DOHH2 (cell line): ENCODE results near the gene DUOX1.

Experiments
- H3F3A ChIP-seq: fragments of 200-600 bp; sonication (generic), shearing (Covaris generic); 2 replicates; pipeline ENCODE4 v1.6.0; 2016; ENCODE audit warnings: antibody characterized with exemption, mild to moderate bottlenecking; ENCODE audit not compliant: control insufficient read depth, insufficient read depth
- H3K27ac ChIP-seq: fragments of 200-600 bp; sonication (generic); 2 replicates; pipeline ENCODE4 v1.5.1; 2014; ENCODE audit warnings: low read depth, mild to moderate bottlenecking, low read length, moderate library complexity
- H3K27me3 ChIP-seq: fragments of 200-600 bp; sonication (generic); 2 replicates; pipeline ENCODE4 v1.6.1; 2014; ENCODE audit warnings: mild to moderate bottlenecking, low read length, mixed read lengths; ENCODE audit not compliant: control insufficient read depth
- H3K36me3 ChIP-seq: fragments of 200-600 bp; sonication (generic); 2 replicates; pipeline ENCODE4 v1.6.1; 2014; ENCODE audit warnings: mild to moderate bottlenecking, low read length, moderate library complexity, mixed read lengths; ENCODE audit not compliant: control insufficient read depth
- H3K4me1 ChIP-seq: fragments of 200-600 bp; sonication (generic); 2 replicates; pipeline ENCODE4 v1.6.1; 2014; ENCODE audit warnings: mild to moderate bottlenecking, low read length, mixed read lengths; ENCODE audit not compliant: control insufficient read depth
- H3K4me2 ChIP-seq: fragments of 200-600 bp; sonication (generic); 2 replicates; pipeline ENCODE4 v1.6.0; 2014; ENCODE audit warnings: mild to moderate bottlenecking, low read length, moderate library complexity
- H3K4me3 ChIP-seq: fragments of 200-600 bp; sonication (generic); 2 replicates; pipeline ENCODE4 v1.5.1; 2014; ENCODE audit warnings: mild to moderate bottlenecking, low read length, mixed read lengths
- H3K79me2 ChIP-seq: fragments of 200-600 bp; sonication (generic); 2 replicates; pipeline ENCODE4 v1.6.1; 2014; ENCODE audit warnings: mild to moderate bottlenecking, low read length, mixed read lengths; ENCODE audit not compliant: control insufficient read depth
- H3K9me2 ChIP-seq: fragments of 200-600 bp; sonication (generic); replicated peaks from 2 replicates; pipeline ENCODE4 v1.6.1; 2014; ENCODE audit warnings: mild to moderate bottlenecking, low read length, mixed read lengths; ENCODE audit not compliant: control insufficient read depth
- H3K9me3 ChIP-seq: fragments of 200-600 bp; sonication (generic); 2 replicates; pipeline ENCODE4 v1.6.1; 2014; ENCODE audit warnings: antibody characterized with exemption, low read length, mixed read lengths; ENCODE audit not compliant: control insufficient read depth, insufficient read depth
- H4K20me1 ChIP-seq: fragments of 200-600 bp; sonication (generic); 2 replicates; pipeline ENCODE4 v1.6.0; 2014; ENCODE audit warnings: low read depth, mild to moderate bottlenecking, antibody characterized with exemption, low read length, moderate library complexity; ENCODE audit not compliant: control insufficient read depth, insufficient read depth
- EZH2phosphoT487 ChIP-seq: fragments of 200-600 bp; sonication (generic); IDR thresholded peaks from 2 replicates; pipeline ENCODE4 v1.6.1; 2017; ENCODE audit warnings: borderline replicate concordance, mild to moderate bottlenecking, antibody characterized with exemption, low read length, moderate library complexity, mixed read lengths
- TF ChIP-seq, protein P1 (sequence below): fragments of 200-600 bp; sonication (generic); IDR thresholded peaks from one replicate; pipeline ENCODE4 v1.5.1; 2014; ENCODE audit warnings: antibody characterized with exemption, mild to moderate bottlenecking, low read depth, low read length; ENCODE audit not compliant: poor library complexity, severe bottlenecking

The DUOX1 gene

DNA sequence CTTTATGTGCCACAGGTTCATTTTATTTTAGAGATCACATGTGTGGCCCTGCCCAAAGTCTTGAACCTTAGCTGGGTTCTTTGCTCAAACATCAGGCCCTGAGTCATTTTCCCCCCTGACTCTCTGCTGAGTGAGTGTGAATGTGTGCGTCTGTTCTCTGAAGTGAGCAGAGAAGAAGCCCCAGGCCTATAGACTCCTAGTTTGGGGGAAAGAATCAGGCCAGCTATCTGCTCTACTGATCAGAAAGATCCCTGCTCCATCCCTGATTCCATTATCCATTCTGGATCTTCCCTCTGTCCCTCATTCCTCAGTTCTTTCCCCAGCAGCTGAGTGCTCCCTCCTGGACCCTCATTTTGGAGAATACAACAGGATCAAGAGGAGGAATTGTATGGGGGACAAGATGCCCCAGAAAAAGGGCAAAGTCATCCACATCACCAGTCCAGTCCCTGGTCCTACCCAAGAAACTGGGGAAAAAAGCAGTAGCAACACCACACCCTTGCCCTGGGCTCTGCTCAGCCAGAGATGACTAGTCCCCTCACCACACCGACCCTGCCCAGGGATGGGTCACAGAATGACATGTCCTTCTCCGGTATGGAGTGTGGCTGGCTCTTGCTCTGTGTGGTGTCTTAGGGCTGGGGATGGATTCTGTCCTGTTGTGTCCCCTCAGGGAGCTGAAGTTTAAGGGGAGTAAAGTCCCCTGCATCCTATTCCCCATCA, 3.2 kb downstream of the DUOX1 start:
- Histone ChIP-seq H3F3A (no peaks in the 10 kb centered on the region), H3K9me3 (no peaks in the 10 kb centered on the region), H3K4me2 (no peak overlapping the region), H3K79me2 (no peaks in the 10 kb centered on the region), H3K4me3 (no peak overlapping the region), H3K27ac (no peak overlapping the region), H3K9me2 (no peaks in the 10 kb centered on the region), H3K4me1 (no peaks in the 10 kb centered on the region), H4K20me1 (no peaks in the 10 kb centered on the region), H3K36me3 (no peaks in the 10 kb centered on the region), H3K27me3 (peaks cover 5% of the 10 kb centered on the region)
- TF ChIP-seq, protein P1, sequence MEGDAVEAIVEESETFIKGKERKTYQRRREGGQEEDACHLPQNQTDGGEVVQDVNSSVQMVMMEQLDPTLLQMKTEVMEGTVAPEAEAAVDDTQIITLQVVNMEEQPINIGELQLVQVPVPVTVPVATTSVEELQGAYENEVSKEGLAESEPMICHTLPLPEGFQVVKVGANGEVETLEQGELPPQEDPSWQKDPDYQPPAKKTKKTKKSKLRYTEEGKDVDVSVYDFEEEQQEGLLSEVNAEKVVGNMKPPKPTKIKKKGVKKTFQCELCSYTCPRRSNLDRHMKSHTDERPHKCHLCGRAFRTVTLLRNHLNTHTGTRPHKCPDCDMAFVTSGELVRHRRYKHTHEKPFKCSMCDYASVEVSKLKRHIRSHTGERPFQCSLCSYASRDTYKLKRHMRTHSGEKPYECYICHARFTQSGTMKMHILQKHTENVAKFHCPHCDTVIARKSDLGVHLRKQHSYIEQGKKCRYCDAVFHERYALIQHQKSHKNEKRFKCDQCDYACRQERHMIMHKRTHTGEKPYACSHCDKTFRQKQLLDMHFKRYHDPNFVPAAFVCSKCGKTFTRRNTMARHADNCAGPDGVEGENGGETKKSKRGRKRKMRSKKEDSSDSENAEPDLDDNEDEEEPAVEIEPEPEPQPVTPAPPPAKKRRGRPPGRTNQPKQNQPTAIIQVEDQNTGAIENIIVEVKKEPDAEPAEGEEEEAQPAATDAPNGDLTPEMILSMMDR: no peak
- no peak for TF ChIP-seq EZH2phosphoT487

DNA sequence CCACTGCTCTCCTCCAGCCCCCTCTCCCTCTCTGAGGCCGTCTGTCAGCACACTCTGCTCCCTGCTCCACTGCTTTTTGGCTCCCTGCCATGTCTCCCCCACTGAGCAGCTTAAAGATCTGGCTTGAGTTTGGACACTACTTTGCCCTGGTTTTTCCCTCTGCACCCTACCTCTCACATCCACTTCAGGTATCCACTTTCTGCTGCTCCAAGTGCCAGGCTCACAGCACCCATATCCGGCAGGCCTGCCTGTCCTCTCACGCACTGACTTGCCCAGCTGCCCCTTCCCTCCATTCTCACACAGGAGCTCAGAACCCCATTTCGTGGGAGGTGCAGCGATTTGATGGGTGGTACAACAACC, 3.7 kb downstream of the DUOX1 start:
- Histone ChIP-seq H3K9me2 (no peaks in the 10 kb centered on the region), H3K27me3 (peaks cover 3% of the 10 kb centered on the region), H3K79me2 (no peaks in the 10 kb centered on the region), H3K27ac (no peak overlapping the region), H3F3A (no peaks in the 10 kb centered on the region), H3K9me3 (no peaks in the 10 kb centered on the region), H4K20me1 (no peaks in the 10 kb centered on the region), H3K4me1 (no peaks in the 10 kb centered on the region), H3K36me3 (no peaks in the 10 kb centered on the region), H3K4me3 (no peak overlapping the region), H3K4me2 (no peak overlapping the region)
- no peak for TF ChIP-seq EZH2phosphoT487
- TF ChIP-seq, protein P1: no peak

DNA sequence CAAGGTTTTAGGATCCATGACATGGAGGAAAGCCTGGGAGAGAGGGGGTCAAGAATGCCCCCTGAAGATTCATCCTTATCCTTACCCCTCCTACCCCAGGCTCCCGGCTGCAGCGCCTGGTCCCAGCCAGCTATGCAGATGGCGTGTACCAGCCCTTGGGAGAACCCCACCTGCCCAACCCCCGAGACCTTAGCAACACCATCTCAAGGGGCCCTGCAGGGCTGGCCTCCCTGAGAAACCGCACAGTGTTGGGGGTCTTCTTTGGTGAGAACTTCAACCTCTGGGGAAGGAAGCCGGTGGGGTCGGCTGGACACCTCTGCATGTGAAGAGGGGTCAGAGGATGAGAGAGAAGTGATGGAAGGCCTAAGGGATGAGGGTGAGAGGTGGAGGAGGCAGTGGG, 4.3 kb downstream of the DUOX1 start:
- Histone ChIP-seq H3K9me3 (no peaks in the 10 kb centered on the region), H3K4me3 (no peak overlapping the region), H3K27me3 (peaks cover 3% of the 10 kb centered on the region), H3K4me2 (no peak overlapping the region), H3K36me3 (no peaks in the 10 kb centered on the region), H3F3A (no peaks in the 10 kb centered on the region), H3K9me2 (no peaks in the 10 kb centered on the region), H3K79me2 (no peaks in the 10 kb centered on the region), H4K20me1 (no peaks in the 10 kb centered on the region), H3K4me1 (no peaks in the 10 kb centered on the region), H3K27ac (no peak overlapping the region)
- TF ChIP-seq EZH2phosphoT487: no peak
- TF ChIP-seq, protein P1: no peak
